Right lobe of liver (tissue), 6 donors: ENCODE data around the gene FGF21. TPM values are rescaled to one million over a fixed set of nuclear protein-coding genes. Genes with fewer than 3 reads are reported as not detected.
"Not testable (repeated sequence)": the region's sequence is repeated elsewhere in the genome, so short reads cannot be mapped to it uniquely, and the experiment has no call there.

Experiments used
- ATAC-seq, 4 donors: fragments of 200-7000 bp; cut with Tn5 transposase; one replicate each; pipeline ENCODE4 v1.9.1; 2020; ENCODE audit warnings: mild to moderate bottlenecking in 4 of 4, moderate library complexity in 4 of 4
- DNase-seq, 3 donors: peaks; one replicate each; pipeline ENCODE4 v3.0.0-alpha.2; 2020
- H3K27ac ChIP-seq, 3 donors: fragments of 200-600 bp; one replicate each; pipeline ENCODE4 v1.8.0; 2022
- H3K27me3 ChIP-seq, 2 donors: fragments of 200-600 bp; one replicate each; pipeline ENCODE4 v1.8.0; 2022
- H3K36me3 ChIP-seq, 4 donors: fragments of 200-600 bp; sonication (generic) in 1 of 4; one replicate each; pipeline versions ENCODE4 v1.5.1 to v1.8.0; 2017 to 2022; ENCODE audit warnings: control low read depth in 1 of 4
- H3K4me1 ChIP-seq, 4 donors: fragments of 200-600 bp; sonication (generic) in 1 of 4; one replicate each; pipeline versions ENCODE4 v1.5.1 to v1.8.0; 2017 to 2022; ENCODE audit warnings: control low read depth in 1 of 4
- H3K4me3 ChIP-seq, 3 donors: fragments of 200-600 bp; one replicate each; pipeline ENCODE4 v1.8.0; 2022
- H3K9me3 ChIP-seq, 4 donors: fragments of 200-600 bp; sonication (generic) in 1 of 4; one replicate each; pipeline versions ENCODE4 v1.5.1 to v1.8.0; 2017 to 2022; ENCODE audit warnings: control low read depth in 1 of 4
- POLR2A ChIP-seq: fragments of 450-650 bp; IDR thresholded peaks from one replicate; pipeline ENCODE4 v1.6.1; 2017; ENCODE audit warnings: antibody characterized with exemption, mild to moderate bottlenecking
- WGBS: methylation state at CpG from one replicate; pipeline ENCODE4 v1.1.6; 2018; ENCODE audit warnings: low coverage, low lambda C conversion rate; ENCODE audit not compliant: insufficient coverage; ENCODE audit errors: missing lambda C conversion rate; 5-methylcytosine and 5-hydroxymethylcytosine counted together
- intact Hi-C, 2 donors: fragments of 100-400 bp; cut with DNase I; formaldehyde crosslinking; loops; one replicate each; pipeline versions ENCODE4 v1.11.2 to v1.14.1; 2022
- total RNA-seq, 6 experiments: library from RNA; depleted of rRNA in 2 of 6; stranded (reverse); fragments of >200 nt in 2 of 6; fragmentation: NEBNext Ultra II Directional in 3 of 6; extraction: Animal tissue kit (Norgen Biotek cat#: 25700) in 3 of 6; gene quantifications; one replicate each; pipeline versions ENCODE4 v1.1.0 to v1.2.4, GENCODE V29; 2016 to 2023
- TF ChIP-seq, protein P1 (sequence below), 4 donors: fragments of 200-600 bp in 3 of 4; fragments of 450-650 bp in 1 of 4; IDR thresholded peaks; one replicate each; pipeline versions ENCODE4 v1.5.1 to v1.8.0; 2016 to 2022; ENCODE audit warnings: antibody characterized with exemption in 4 of 4, mild to moderate bottlenecking in 2 of 4
- donor health status: DM: no; HTN: yes; CAD: no.
- donor health status: DM: no; HTN: no; CAD: no.
- donor health status: DM: no; HTN: no; CAD: no.
- donor health status: DM: no; HTN: yes; CAD: no.
- donor health status: DM: no; HTN: yes; CAD: no.

FGF21 gene
- total RNA-seq, 6 experiments from 2014 or later: 5.1 to 55.3 (median 32.7) TPM; not detected in 1

DNA sequence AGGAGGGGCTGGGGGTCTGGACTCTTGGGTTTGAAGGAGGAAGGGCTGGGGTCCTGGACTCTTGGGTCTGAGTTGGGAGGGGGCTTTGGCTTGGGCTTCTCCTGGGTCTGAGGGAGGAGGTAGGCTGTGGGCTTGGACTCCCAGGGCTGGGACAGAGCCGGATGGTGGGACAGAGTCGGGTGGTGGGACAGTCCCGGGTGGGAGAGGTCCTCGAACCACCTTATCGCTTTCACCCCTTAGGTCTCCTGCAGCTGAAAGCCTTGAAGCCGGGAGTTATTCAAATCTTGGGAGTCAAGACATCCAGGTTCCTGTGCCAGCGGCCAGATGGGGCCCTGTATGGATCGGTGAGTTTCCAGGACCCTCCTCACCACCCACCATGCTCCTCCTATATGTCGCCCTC lies 1.4 kb downstream of the FGF21 start:
- DNase-seq (no peak), ATAC-seq (no peak)
- TF ChIP-seq, protein P1, sequence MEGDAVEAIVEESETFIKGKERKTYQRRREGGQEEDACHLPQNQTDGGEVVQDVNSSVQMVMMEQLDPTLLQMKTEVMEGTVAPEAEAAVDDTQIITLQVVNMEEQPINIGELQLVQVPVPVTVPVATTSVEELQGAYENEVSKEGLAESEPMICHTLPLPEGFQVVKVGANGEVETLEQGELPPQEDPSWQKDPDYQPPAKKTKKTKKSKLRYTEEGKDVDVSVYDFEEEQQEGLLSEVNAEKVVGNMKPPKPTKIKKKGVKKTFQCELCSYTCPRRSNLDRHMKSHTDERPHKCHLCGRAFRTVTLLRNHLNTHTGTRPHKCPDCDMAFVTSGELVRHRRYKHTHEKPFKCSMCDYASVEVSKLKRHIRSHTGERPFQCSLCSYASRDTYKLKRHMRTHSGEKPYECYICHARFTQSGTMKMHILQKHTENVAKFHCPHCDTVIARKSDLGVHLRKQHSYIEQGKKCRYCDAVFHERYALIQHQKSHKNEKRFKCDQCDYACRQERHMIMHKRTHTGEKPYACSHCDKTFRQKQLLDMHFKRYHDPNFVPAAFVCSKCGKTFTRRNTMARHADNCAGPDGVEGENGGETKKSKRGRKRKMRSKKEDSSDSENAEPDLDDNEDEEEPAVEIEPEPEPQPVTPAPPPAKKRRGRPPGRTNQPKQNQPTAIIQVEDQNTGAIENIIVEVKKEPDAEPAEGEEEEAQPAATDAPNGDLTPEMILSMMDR (IDR thresholded peaks at IDR 0.05): no peak
- no peak for TF ChIP-seq POLR2A
- Histone ChIP-seq H3K27ac (peak overlapping the region in 1 of 3 donors; percentile 70), H3K4me3 (peak overlapping the region in 2 of 3 donors; percentile 7 to 59), H3K27me3 (no peaks in the 10 kb centered on the region), H3K4me1 (peaks cover 0 to 21% (median 8%) of the 10 kb centered on the region in 4 donors), H3K9me3 (no peaks in the 10 kb centered on the region), H3K36me3 (peaks cover 0 to 11% (median 0%) of the 10 kb centered on the region in 4 donors)
- 29% methylated on average over 1 of the region's 9 CpGs for WGBS
- intact Hi-C loops: no loop called here

DNA sequence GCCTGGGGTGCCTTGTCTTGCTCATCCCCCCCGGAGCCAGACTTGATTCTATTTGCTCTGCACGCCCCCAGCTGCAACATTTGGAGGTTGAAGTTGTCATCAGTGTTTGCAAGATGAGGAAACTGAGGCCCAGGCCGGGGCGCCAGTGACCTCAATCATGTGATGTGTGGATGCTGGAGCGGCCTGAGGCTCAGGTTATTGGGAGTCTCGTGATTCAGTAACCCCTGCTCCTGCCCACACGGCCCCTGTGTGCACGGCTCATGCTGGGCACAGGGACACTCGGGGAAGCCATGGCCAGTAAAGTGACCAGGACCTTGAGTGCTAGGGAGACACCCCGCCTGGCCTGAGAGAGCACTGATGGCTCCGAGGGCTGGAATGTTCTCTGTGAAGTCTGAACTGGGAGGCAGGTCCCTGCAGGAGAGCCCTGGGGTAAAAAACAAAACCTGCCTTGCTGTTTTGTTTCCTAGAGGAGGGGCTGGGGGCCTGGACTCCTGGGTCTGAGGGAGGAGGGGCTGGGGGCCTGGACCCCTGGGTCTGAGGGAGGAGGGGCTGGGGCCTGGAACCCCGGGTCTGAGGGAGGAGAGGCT lies 1.9 kb downstream of the FGF21 start:
- ATAC-seq (peak; percentile 11 to 25 (median 12)), DNase-seq (peak in 1 of 3 donors; percentile 60)
- Histone ChIP-seq H3K9me3 (no peaks in the 10 kb centered on the region), H3K27ac (peak overlapping the region in 1 of 3 donors; percentile 70), H3K4me1 (peaks cover 0 to 21% (median 8%) of the 10 kb centered on the region in 4 donors), H3K4me3 (peak overlapping the region in 2 of 3 donors; percentile 7 to 59), H3K36me3 (peaks cover 0 to 11% (median 0%) of the 10 kb centered on the region in 4 donors), H3K27me3 (no peaks in the 10 kb centered on the region)
- TF ChIP-seq, protein P1 (IDR thresholded peaks at IDR 0.05): no peak
- TF ChIP-seq POLR2A: no peak
- intact Hi-C loops: no loop called here
- WGBS: 25% methylated on average over 4 of the region's 12 CpGs

DNA sequence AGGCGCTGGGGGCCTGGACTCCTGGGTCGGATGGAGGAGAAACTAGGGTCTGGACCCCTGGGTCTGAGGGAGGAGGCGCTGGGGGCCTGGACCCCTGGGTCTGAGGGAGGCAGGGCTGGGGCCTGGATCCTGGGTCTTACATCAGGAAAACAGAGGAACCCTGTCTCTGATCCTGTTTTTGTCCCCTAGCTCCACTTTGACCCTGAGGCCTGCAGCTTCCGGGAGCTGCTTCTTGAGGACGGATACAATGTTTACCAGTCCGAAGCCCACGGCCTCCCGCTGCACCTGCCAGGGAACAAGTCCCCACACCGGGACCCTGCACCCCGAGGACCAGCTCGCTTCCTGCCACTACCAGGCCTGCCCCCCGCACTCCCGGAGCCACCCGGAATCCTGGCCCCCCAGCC lies 2.4 kb downstream of the FGF21 start:
- no CpG with 5 or more reads among the region's 14 CpGs for WGBS
- Histone ChIP-seq H3K27ac (peak overlapping the region in 1 of 3 donors; percentile 70), H3K4me3 (peak overlapping the region in 1 of 3 donors; percentile 59), H3K4me1 (peaks cover 0 to 21% (median 6%) of the 10 kb centered on the region in 4 donors), H3K9me3 (no peaks in the 10 kb centered on the region), H3K27me3 (no peaks in the 10 kb centered on the region), H3K36me3 (peaks cover 0 to 11% (median 0%) of the 10 kb centered on the region in 4 donors)
- DNase-seq: peak in 1 of 3 donors; percentile 61
- TF ChIP-seq, protein P1 (IDR thresholded peaks at IDR 0.05): no peak
- TF ChIP-seq POLR2A: no peak
- ATAC-seq: peak in 3 of 4 donors; percentile 5 to 18 (median 7)
- intact Hi-C loops: no loop called here

DNA sequence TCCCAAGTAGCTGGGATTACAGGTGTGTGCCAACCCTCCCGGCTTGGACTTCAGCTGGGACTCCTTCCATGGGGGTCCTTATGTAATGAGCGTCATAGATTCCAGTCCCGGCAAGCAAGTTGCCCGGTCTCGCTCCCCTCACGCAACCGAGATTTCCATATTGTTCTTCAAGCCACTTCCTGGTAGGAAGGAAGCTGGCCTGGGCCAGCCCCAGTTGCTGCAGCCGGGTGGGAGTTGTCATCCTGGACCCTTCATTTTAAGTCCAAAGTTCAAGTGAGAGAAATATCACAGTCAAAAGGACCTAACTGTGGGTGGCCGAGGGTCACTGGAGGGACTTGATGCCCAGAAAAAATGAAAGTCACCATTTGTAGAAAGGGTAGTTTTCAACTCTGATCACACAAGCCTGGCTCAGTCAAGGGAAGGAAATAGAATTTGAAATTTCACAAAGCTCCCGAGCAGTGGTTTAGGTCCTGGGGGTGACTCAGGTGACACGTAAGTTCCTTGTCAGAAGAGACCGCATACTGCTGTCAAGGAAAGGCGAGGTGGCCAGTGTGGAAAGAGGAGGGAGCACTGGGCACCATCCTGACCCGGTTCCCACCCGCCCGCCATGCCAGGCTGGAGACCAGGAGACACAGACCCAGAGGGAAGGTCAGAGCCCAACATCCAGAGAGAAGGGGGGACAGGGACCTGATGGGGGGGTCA lies 5.3 kb downstream of the FGF21 start:
- 27% methylated on average over 11 of the region's 16 CpGs for WGBS
- H3K27ac ChIP-seq: peak overlapping the region in 2 of 3 donors; percentile 1 to 53
- no peaks in the 10 kb centered on the region for H3K27me3 ChIP-seq
- no peak for DNase-seq
- no peak overlapping the region for H3K4me3 ChIP-seq
- peak in 2 of 4 donors; percentile 1 to 15 for ATAC-seq
- H3K9me3 ChIP-seq: no peaks in the 10 kb centered on the region
- intact Hi-C loops: loop anchor here in 1 of 2 donors (10.0 kb wide), 1 partner anchor 86 kb away; the partner anchor contains the start of gene NTN5
- peaks cover 0 to 21% (median 5%) of the 10 kb centered on the region in 4 donors for H3K4me1 ChIP-seq
- H3K36me3 ChIP-seq: peaks cover 0 to 11% (median 0%) of the 10 kb centered on the region in 4 donors
- TF ChIP-seq, protein P1 (IDR thresholded peaks at IDR 0.05): no peak
- TF ChIP-seq POLR2A: no peak

DNA sequence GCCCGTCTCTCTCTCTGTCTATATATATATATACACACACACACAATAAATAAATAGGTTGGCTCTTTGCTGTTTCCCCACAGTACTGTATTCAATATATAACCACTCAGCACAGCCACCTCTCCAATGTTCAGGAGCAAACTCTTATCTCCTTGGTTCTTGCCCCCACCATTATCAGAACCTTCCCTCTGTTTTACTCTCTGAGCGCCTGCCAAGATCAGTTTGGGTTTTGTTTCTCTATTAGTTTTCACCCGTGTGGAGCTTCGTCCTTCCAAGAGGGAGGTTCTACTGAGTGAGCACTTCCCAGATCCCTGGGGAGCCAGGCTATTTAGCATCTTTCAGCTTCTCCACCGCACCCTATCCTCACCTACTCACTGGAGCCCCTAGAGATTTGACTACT lies 10.5 kb downstream of the FGF21 start:
- ATAC-seq: peak; percentile 2 to 44 (median 28)
- Histone ChIP-seq H3K27ac (peak overlapping the region in 1 of 3 donors; percentile 8), H3K4me1 (peaks cover 0 to 46% (median 23%) of the 10 kb centered on the region in 4 donors)
- H3K4me3 ChIP-seq, H3K9me3 ChIP-seq, DNase-seq, H3K36me3 ChIP-seq, H3K27me3 ChIP-seq: not testable (repeated sequence)
- intact Hi-C loops: loop anchor here in 1 of 2 donors (10.0 kb wide), 1 partner anchor 91 kb away; the partner anchor contains the start of gene NTN5
- 29% methylated on average over 4 of the region's 5 CpGs for WGBS

DNA sequence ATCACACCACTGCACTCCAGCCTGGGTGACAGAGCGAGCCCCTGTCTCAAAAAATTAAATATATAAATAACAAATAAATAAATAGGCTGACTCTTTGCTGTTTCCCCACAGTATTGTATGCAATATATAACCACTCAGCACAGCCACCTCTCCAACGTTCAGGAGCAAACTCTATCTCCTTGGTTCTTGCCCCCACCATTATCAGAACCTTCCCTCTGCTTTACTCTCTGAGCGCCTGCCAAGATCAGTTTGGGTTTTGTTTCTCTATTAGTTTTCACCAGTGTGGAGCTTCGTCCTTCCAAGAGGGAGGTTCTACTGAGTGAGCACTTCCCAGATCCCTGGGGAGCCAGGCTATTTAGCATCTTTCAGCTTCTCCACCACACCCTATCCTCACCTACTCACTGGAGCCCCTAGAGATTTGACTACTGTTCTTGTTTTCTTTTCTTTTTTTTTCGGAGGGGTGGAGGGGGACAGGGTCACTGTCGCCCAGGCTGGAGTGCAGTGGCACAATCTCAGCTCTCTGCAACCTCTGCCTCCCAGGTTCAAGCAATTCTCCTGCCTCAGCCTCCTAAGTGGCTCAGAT lies 12.9 kb downstream of the FGF21 start:
- not testable (repeated sequence) for H3K27me3 ChIP-seq, H3K36me3 ChIP-seq, H3K9me3 ChIP-seq, DNase-seq
- peaks cover 0 to 67% (median 33%) of the 10 kb centered on the region in 4 donors for H3K4me1 ChIP-seq
- intact Hi-C loops: loop anchor here in 1 of 2 donors (10.0 kb wide), 1 partner anchor 93 kb away; the partner anchor contains the start of gene NTN5
- peak overlapping the region in 1 of 3 donors; percentile 17 for H3K4me3 ChIP-seq
- WGBS: 31% methylated on average over 6 of the region's 6 CpGs
- H3K27ac ChIP-seq: peak overlapping the region; percentile 91 to 96 (median 96)
- ATAC-seq: peak; percentile 5 to 36 (median 17)
